IMR-90 (cell line): Measurements from ENCODE around the gene MAP3K3. TPM values are rescaled to one million over a fixed set of nuclear protein-coding genes. Genes with fewer than 3 reads are reported as not detected.

Experiments
- ATAC-seq: fragments of 200-7000 bp; cut with Tn5 transposase; 2 replicates; pipeline ENCODE4 v1.9.1; 2020; ENCODE audit warnings: low read depth, mild to moderate bottlenecking, moderate library complexity
- BruUV-seq: library from RNA; stranded (reverse); fragments of 400-500 nt; replicated peaks from 2 replicates; lab custom pipeline; 2021; lab: Mats Ljungman, UMichigan
- CTCF ChIA-PET: fragments of 300-600 bp; formaldehyde crosslinking; extraction: SDS; loops from one replicate; lab custom pipeline; 2021; ENCODE audit warnings: antibody characterized with exemption; lab: Yijun Ruan, JAX
- POLR2A ChIA-PET: fragments of 300-600 bp; sonication (Branson Sonifier 250); formaldehyde crosslinking; loops from one replicate; lab custom pipeline; 2022; ENCODE audit warnings: antibody characterized with exemption; ENCODE audit not compliant: unreplicated experiment; lab: Charles Lee
- DNase-seq: peaks from one replicate; pipeline ENCODE4 v3.0.0; 2013
- H2AFZ ChIP-seq: replicated peaks from 2 replicates; pipeline ENCODE3; 2013; ENCODE audit warnings: low read length, mild to moderate bottlenecking; ENCODE audit not compliant: poor library complexity
- H2AK5ac ChIP-seq: 2 replicates; pipeline ENCODE4 v1.6.1; 2013; ENCODE audit warnings: low read depth, low read length, inconsistent platforms
- H2AK9ac ChIP-seq: replicated peaks from 2 replicates; pipeline ENCODE3; 2013; ENCODE audit warnings: mild to moderate bottlenecking, low read depth, low read length, moderate library complexity; ENCODE audit not compliant: poor library complexity
- H2BK120ac ChIP-seq: 2 replicates; pipeline ENCODE4 v1.6.1; 2013; ENCODE audit warnings: low read depth, low read length, inconsistent platforms
- H2BK15ac ChIP-seq: 3 replicates; pipeline ENCODE4 v1.6.1; 2013; ENCODE audit warnings: low read depth, low read length, inconsistent platforms
- H2BK20ac ChIP-seq: 2 replicates; pipeline ENCODE4 v1.6.1; 2013; ENCODE audit warnings: low read depth, mild to moderate bottlenecking, inconsistent platforms, low read length, moderate library complexity
- H2BK5ac ChIP-seq: 2 replicates; pipeline ENCODE4 v1.6.1; 2013; ENCODE audit warnings: mild to moderate bottlenecking, low read depth, low read length, inconsistent platforms; ENCODE audit not compliant: poor library complexity, severe bottlenecking
- H3K14ac ChIP-seq: replicated peaks from 2 replicates; pipeline ENCODE4 v1.6.1; 2013; ENCODE audit warnings: low read depth, low read length, inconsistent platforms
- H3K18ac ChIP-seq: 2 replicates; pipeline ENCODE4 v1.6.1; 2013; ENCODE audit warnings: low read depth, low read length, control low read depth
- H3K23ac ChIP-seq: 2 replicates; pipeline ENCODE4 v1.6.1; 2013; ENCODE audit warnings: low read depth, low read length, inconsistent platforms
- H3K27ac ChIP-seq: 2 replicates; pipeline ENCODE4 v1.5.1; 2013; ENCODE audit warnings: mild to moderate bottlenecking, control low read depth, low read length; ENCODE audit not compliant: insufficient read depth
- H3K27me3 ChIP-seq: 2 replicates; pipeline ENCODE4 v1.6.1; 2013; ENCODE audit warnings: low read length; ENCODE audit not compliant: control insufficient read depth, insufficient read depth
- H3K36me3 ChIP-seq: 2 replicates; pipeline ENCODE4 v1.6.1; 2013; ENCODE audit warnings: low read length, mixed read lengths; ENCODE audit not compliant: control insufficient read depth, insufficient read depth
- H3K4ac ChIP-seq: 2 replicates; pipeline ENCODE4 v1.6.1; 2013; ENCODE audit warnings: low read depth, low read length, inconsistent platforms
- H3K4me1 ChIP-seq: 2 replicates; pipeline ENCODE4 v1.6.1; 2013; ENCODE audit warnings: low read length, mixed read lengths; ENCODE audit not compliant: control insufficient read depth, insufficient read depth
- H3K4me2 ChIP-seq: 2 replicates; pipeline ENCODE4 v1.6.1; 2013; ENCODE audit warnings: low read depth, mild to moderate bottlenecking, control low read depth, low read length, moderate library complexity
- H3K4me3 ChIP-seq: 2 replicates; pipeline ENCODE4 v1.5.1; 2013; ENCODE audit warnings: low read depth, mild to moderate bottlenecking, control low read depth, low read length, moderate library complexity; ENCODE audit not compliant: insufficient read depth
- H3K56ac ChIP-seq: 2 replicates; pipeline ENCODE4 v1.6.1; 2013; ENCODE audit warnings: low read length, inconsistent platforms; ENCODE audit not compliant: insufficient read depth; ENCODE audit errors: extremely low read depth
- H3K79me1 ChIP-seq, 2 experiments: 2 replicates each; pipeline ENCODE4 v1.6.1; 2013; ENCODE audit warnings: low read length in 2 of 2, inconsistent platforms in 1 of 2, low read depth in 1 of 2
- H3K9ac ChIP-seq: 2 replicates; pipeline ENCODE4 v1.6.1; 2013; ENCODE audit warnings: low read depth, low read length, control low read depth
- H3K9me1 ChIP-seq: 2 replicates; pipeline ENCODE4 v1.6.1; 2013; ENCODE audit warnings: low read length, inconsistent platforms; ENCODE audit not compliant: insufficient read depth
- H3K9me3 ChIP-seq: 2 replicates; pipeline ENCODE4 v1.6.1; 2013; ENCODE audit warnings: low read length; ENCODE audit not compliant: control insufficient read depth, insufficient read depth
- H4K20me1 ChIP-seq: 2 replicates; pipeline ENCODE4 v1.6.1; 2013; ENCODE audit warnings: low read length, inconsistent platforms; ENCODE audit not compliant: insufficient read depth
- H4K5ac ChIP-seq: 2 replicates; pipeline ENCODE4 v1.6.1; 2013; ENCODE audit warnings: mild to moderate bottlenecking, low read depth, low read length, control low read depth
- H4K8ac ChIP-seq, 2 experiments: 2 replicates each; pipeline ENCODE4 v1.6.1; 2013; ENCODE audit warnings: low read depth in 2 of 2, low read length in 2 of 2, control low read depth in 1 of 2, inconsistent platforms in 1 of 2
- H4K91ac ChIP-seq: 2 replicates; pipeline ENCODE4 v1.6.1; 2013; ENCODE audit warnings: low read depth, low read length, inconsistent platforms; ENCODE audit not compliant: insufficient read depth
- CTCF ChIP-seq: conservative IDR thresholded peaks from 2 replicates; pipeline ENCODE4 v1.5.1; 2012; ENCODE audit warnings: mild to moderate bottlenecking, low read depth, low read length, improper control_type of control experiment
- FOS ChIP-seq: fragments of 150-350 bp; IDR thresholded peaks from 2 replicates; pipeline ENCODE4 v1.6.1; 2016; ENCODE audit warnings: low read depth, low read length
- MAFK ChIP-seq: IDR thresholded peaks from 2 replicates; pipeline ENCODE4 v1.6.1; 2012; ENCODE audit warnings: low read depth, low read length, improper control_type of control experiment
- NFE2L2 ChIP-seq: fragments of 150-350 bp; IDR thresholded peaks from 2 replicates; pipeline ENCODE4 v1.6.1; 2016; ENCODE audit warnings: low read depth, mild to moderate bottlenecking, low read length
- POLR2A ChIP-seq: IDR thresholded peaks from 2 replicates; pipeline ENCODE4 v1.6.1; 2012; ENCODE audit warnings: mild to moderate bottlenecking, low read depth, low read length
- RCOR1 ChIP-seq: IDR thresholded peaks from 2 replicates; pipeline ENCODE4 v1.6.1; 2012; ENCODE audit warnings: mild to moderate bottlenecking, low read length, improper control_type of control experiment; ENCODE audit not compliant: insufficient replicate concordance
- USF2 ChIP-seq: fragments of 150-350 bp; IDR thresholded peaks from 2 replicates; pipeline ENCODE4 v1.6.1; 2017; ENCODE audit warnings: mild to moderate bottlenecking, antibody characterized with exemption, low read length, low read depth
- WGBS, 2 experiments: methylation state at CpG; one replicate each; pipeline versions ENCODE4 v1.1.5 to v1.1.7; 2013; ENCODE audit warnings: missing lambda C conversion rate in 2 of 2; ENCODE audit not compliant: insufficient read length in 1 of 2; ENCODE audit errors: extremely low coverage in 2 of 2; 5-methylcytosine and 5-hydroxymethylcytosine counted together
- dilution Hi-C: fragments of 300-500 bp; cut with HindIII; formaldehyde crosslinking; loops from one replicate; pipeline ENCODE4 v1.14.3; 2018; ENCODE audit warnings: low sequenced_read_pairs; ENCODE audit not compliant: unreplicated experiment
- in situ Hi-C: fragments of 300-500 bp; cut with MboI; formaldehyde crosslinking; loops from 3 replicates; pipeline ENCODE4 v1.14.3; 2019; ENCODE audit warnings: low sequenced_read_pairs, inconsistent platforms, mixed read lengths
- intact Hi-C: fragments of 100-400 bp; cut with micrococcal nuclease; formaldehyde crosslinking; loops from 2 replicates; pipeline ENCODE4 v1.10.0; 2022
- polyA plus RNA-seq, 3 experiments: library from polyadenylated mRNA; depleted of rRNA; stranded (reverse); fragments of >200 nt; gene quantifications; 2 replicates each; pipeline ENCODE4 v1.2.3, GENCODE V29; 2012; ENCODE audit warnings: low replicate concordance in 1 of 3
- total RNA-seq: library from RNA; depleted of rRNA; stranded (reverse); fragments of >200 nt; gene quantifications from 2 replicates; pipeline ENCODE4 v1.2.3, GENCODE V29; 2012

The MAP3K3 gene
- total and polyA plus RNA-seq, 2 of the 4 experiments (the other 2 are of a cell fraction), result 19.1 to 25.6 TPM

GRCh38 chr17:63595132-63595531, 27.1 kb upstream of the MAP3K3 start:
- Histone ChIP-seq H2BK20ac (no peak overlapping the region), H3K36me3 (peaks cover 29% of the 10 kb centered on the region), H4K20me1 (no peaks in the 10 kb centered on the region), H3K4me2 (no peak overlapping the region), H3K9me3 (no peaks in the 10 kb centered on the region), H3K23ac (no peak overlapping the region), H3K14ac (no peak overlapping the region), H3K4me3 (no peak overlapping the region), H3K56ac (no peak overlapping the region), H3K27me3 (no peaks in the 10 kb centered on the region), H2AK9ac (no peak overlapping the region), H3K79me1 (peaks cover 9 to 29% of the 10 kb centered on the region in 2 experiments; a peak in 3 of 4 replicates), H2AFZ (no peak overlapping the region), H4K5ac (no peak overlapping the region), H3K18ac (no peak overlapping the region), H2BK15ac (no peak overlapping the region), H3K4ac (no peak overlapping the region), H3K4me1 (peaks cover 2% of the 10 kb centered on the region), H2BK120ac (no peak overlapping the region), H3K27ac (no peak overlapping the region), H2AK5ac (no peak overlapping the region), H3K9me1 (0 out of 2 replicates have a peak, but pooled peaks cover 3% of the 10 kb centered on the region), H2BK5ac (no peak overlapping the region), H4K91ac (no peak overlapping the region), H4K8ac (no peak overlapping the region), H3K9ac (no peak overlapping the region)
- ATAC-seq (no peak), DNase-seq (no peak)
- in situ Hi-C loops, result no loop called here
- WGBS, 2 experiments, result no CpG with 5 or more reads among the region's 3 CpGs
- TF ChIP-seq POLR2A (no peak), RCOR1 (no peak), USF2 (no peak), FOS (no peak), NFE2L2 (no peak), CTCF (no peak), MAFK (no peak)
- dilution Hi-C loops, result no loop called here
- CTCF ChIA-PET, result no interaction called here
- intact Hi-C loops, result no loop called here
- BruUV-seq, result no TSS peak
- POLR2A ChIA-PET, result no interaction called here
